Measurements from ENCODE around the gene CCDC172.

GRCh38 chr10:116296291-116296721, 27.9 kb upstream of the CCDC172 start:
- TF ChIP-seq POLR2A (IDR thresholded peaks at IDR 0.05): no peak
- TF ChIP-seq, protein P1, sequence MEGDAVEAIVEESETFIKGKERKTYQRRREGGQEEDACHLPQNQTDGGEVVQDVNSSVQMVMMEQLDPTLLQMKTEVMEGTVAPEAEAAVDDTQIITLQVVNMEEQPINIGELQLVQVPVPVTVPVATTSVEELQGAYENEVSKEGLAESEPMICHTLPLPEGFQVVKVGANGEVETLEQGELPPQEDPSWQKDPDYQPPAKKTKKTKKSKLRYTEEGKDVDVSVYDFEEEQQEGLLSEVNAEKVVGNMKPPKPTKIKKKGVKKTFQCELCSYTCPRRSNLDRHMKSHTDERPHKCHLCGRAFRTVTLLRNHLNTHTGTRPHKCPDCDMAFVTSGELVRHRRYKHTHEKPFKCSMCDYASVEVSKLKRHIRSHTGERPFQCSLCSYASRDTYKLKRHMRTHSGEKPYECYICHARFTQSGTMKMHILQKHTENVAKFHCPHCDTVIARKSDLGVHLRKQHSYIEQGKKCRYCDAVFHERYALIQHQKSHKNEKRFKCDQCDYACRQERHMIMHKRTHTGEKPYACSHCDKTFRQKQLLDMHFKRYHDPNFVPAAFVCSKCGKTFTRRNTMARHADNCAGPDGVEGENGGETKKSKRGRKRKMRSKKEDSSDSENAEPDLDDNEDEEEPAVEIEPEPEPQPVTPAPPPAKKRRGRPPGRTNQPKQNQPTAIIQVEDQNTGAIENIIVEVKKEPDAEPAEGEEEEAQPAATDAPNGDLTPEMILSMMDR (IDR thresholded peaks at IDR 0.05): no peak
- TF ChIP-seq EP300 (IDR thresholded peaks at IDR 0.05): no peak

All from ovary (tissue), 3 donors.